ENCODE measurements around the gene IGFN1.

IGFN1 gene

GRCh38 chr1:201258763-201259230 lies 68.2 kb downstream of the IGFN1 start:
- no peak for TF ChIP-seq CTCF (conservative IDR thresholded peaks at IDR 0.05; ENCODE audit: low read depth, low read length)
- no peak for DNase-seq (ENCODE audit: low read depth)

GRCh38 chr1:201259476-201260235 lies 69.0 kb downstream of the IGFN1 start:
- H3K4me3 ChIP-seq (ENCODE audit: low read depth, low read length) = no peak overlapping the region
- no peak for TF ChIP-seq CTCF (conservative IDR thresholded peaks at IDR 0.05; ENCODE audit: low read depth, low read length)
- DNase-seq (ENCODE audit: low read depth) = no peak

More at GRCh38 chr1:201258763-201259230, 68.2 kb downstream of the IGFN1 start:
- no peak overlapping the region for H3K4me3 ChIP-seq (ENCODE audit: low read depth, low read length)

GRCh38 chr1:201260236-201260590 lies 69.6 kb downstream of the IGFN1 start:
- DNase-seq (ENCODE audit: low read depth) = no peak
- TF ChIP-seq CTCF (conservative IDR thresholded peaks at IDR 0.05; ENCODE audit: low read depth, low read length) = no peak
- no peak overlapping the region for H3K4me3 ChIP-seq (ENCODE audit: low read depth, low read length)

- no peak overlapping the region for H3K4me3 ChIP-seq (ENCODE audit: low read depth, low read length)
- TF ChIP-seq CTCF (conservative IDR thresholded peaks at IDR 0.05; ENCODE audit: low read depth, low read length) = no peak
- no peak for DNase-seq (ENCODE audit: low read depth)
Measured at GRCh38 chr1:201260648-201261311, 70.2 kb downstream of the IGFN1 start.

GRCh38 chr1:201261771-201262547 lies 71.3 kb downstream of the IGFN1 start:
- H3K4me3 ChIP-seq (ENCODE audit: low read depth, low read length) = no peak overlapping the region
- DNase-seq (ENCODE audit: low read depth) = no peak
- TF ChIP-seq CTCF (conservative IDR thresholded peaks at IDR 0.05; ENCODE audit: low read depth, low read length) = no peak

GRCh38 chr1:201262963-201263608 lies 72.5 kb downstream of the IGFN1 start:
- no peak overlapping the region for H3K4me3 ChIP-seq (ENCODE audit: low read depth, low read length)
- DNase-seq (ENCODE audit: low read depth) = no peak
- TF ChIP-seq CTCF (conservative IDR thresholded peaks at IDR 0.05; ENCODE audit: low read depth, low read length) = no peak

Measured in choroid plexus epithelial cell (primary cell).